ENCODE results near the gene IFNGR2. TPM values are rescaled to one million over a fixed set of nuclear protein-coding genes. Genes with fewer than 3 reads are reported as not detected.

Gene IFNGR2
- total and polyA plus RNA-seq, 2 experiments from 2014 or later = 21.9 to 29.4 TPM

GRCh38 chr21:33473344-33473743 lies 70.1 kb downstream of the IFNGR2 start:
- Histone ChIP-seq H3K4me3 (no peak overlapping the region), H3K36me3 (ENCODE audit: insufficient read depth) (no peaks in the 10 kb centered on the region), H3K27ac (ENCODE audit: low read depth) (no peak overlapping the region), H3K4me1 (ENCODE audit: insufficient read depth) (peaks cover 3% of the 10 kb centered on the region; the same call in 1 of the 2 replicates), H3K27me3 (ENCODE audit: insufficient read depth) (no peaks in the 10 kb centered on the region), H2AFZ (no peak overlapping the region), H3K79me2 (replicated peaks; ENCODE audit: insufficient read depth) (peaks cover 60% of the 10 kb centered on the region), H4K20me1 (replicated peaks; ENCODE audit: insufficient read depth) (peaks cover 7% of the 10 kb centered on the region), H3K9me2 (ENCODE audit: insufficient read depth) (no peaks in the 10 kb centered on the region), H3K4me2 (no peak overlapping the region), H3F3A (replicated peaks; ENCODE audit: low read depth) (peaks cover 3% of the 10 kb centered on the region; the same call in 1 of the 2 replicates)
- H3K36me3 Mint-ChIP-seq (ENCODE audit: low read depth) = no peaks in the 10 kb centered on the region; the same call in 2 of the 3 replicates
- H3K27me3 Mint-ChIP-seq (ENCODE audit: insufficient read depth, low read depth, poor library complexity) = peaks cover 4% of the 10 kb centered on the region
- H3K27ac Mint-ChIP-seq = no peak overlapping the region
- H3K4me3 Mint-ChIP-seq = no peak overlapping the region
- H3K9me3 Mint-ChIP-seq = no peaks in the 10 kb centered on the region
- H3K4me1 Mint-ChIP-seq = peaks cover 2% of the 10 kb centered on the region; the same call in 2 of the 3 replicates
- no peak for ATAC-seq
- DNase-seq (ENCODE audit: low spot score) = no peak
- no peak for TF ChIP-seq JUNB (IDR thresholded peaks at IDR 0.05; ENCODE audit: unreplicated experiment)
- no peak for TF ChIP-seq EZH2phosphoT487 (IDR thresholded peaks at IDR 0.05; ENCODE audit: unreplicated experiment)
- no peak for TF ChIP-seq ETS1 (IDR thresholded peaks at IDR 0.05)
- no peak for TF ChIP-seq NANOG (IDR thresholded peaks at IDR 0.05; ENCODE audit: borderline replicate concordance)

- ATAC-seq = no peak
- Histone ChIP-seq H3K4me1 (ENCODE audit: insufficient read depth) (peaks cover 8% of the 10 kb centered on the region; the same call in 1 of the 2 replicates), H2AFZ (no peak overlapping the region), H3K27ac (ENCODE audit: low read depth) (no peak overlapping the region), H3K4me2 (no peak overlapping the region), H3K9me2 (ENCODE audit: insufficient read depth) (no peaks in the 10 kb centered on the region), H3K36me3 (ENCODE audit: insufficient read depth) (no peaks in the 10 kb centered on the region), H4K20me1 (replicated peaks; ENCODE audit: insufficient read depth) (peaks cover 11% of the 10 kb centered on the region; the same call in 1 of the 2 replicates), H3K27me3 (ENCODE audit: insufficient read depth) (peaks cover 4% of the 10 kb centered on the region; the same call in 1 of the 2 replicates), H3K4me3 (no peak overlapping the region), H3K79me2 (replicated peaks; ENCODE audit: insufficient read depth) (peaks cover 50% of the 10 kb centered on the region), H3F3A (replicated peaks; ENCODE audit: low read depth) (peaks cover 9% of the 10 kb centered on the region; the same call in 1 of the 2 replicates)
- Mint-ChIP-seq H3K4me1 (peaks cover 8% of the 10 kb centered on the region), H3K9me3 (peaks cover 3% of the 10 kb centered on the region; the same call in 1 of the 3 replicates), H3K36me3 (ENCODE audit: low read depth) (peaks cover 3% of the 10 kb centered on the region; the same call in 1 of the 3 replicates), H3K4me3 (no peak overlapping the region), H3K27ac (no peak overlapping the region), H3K27me3 (ENCODE audit: insufficient read depth, low read depth, poor library complexity) (peaks cover 14% of the 10 kb centered on the region)
- no peak for DNase-seq (ENCODE audit: low spot score)
- TF ChIP-seq ETS1 (IDR thresholded peaks at IDR 0.05) (no peak), ZNF114 (CRISPR knock-in tag; IDR thresholded peaks at IDR 0.05) (no peak), NANOG (IDR thresholded peaks at IDR 0.05; ENCODE audit: borderline replicate concordance) (no peak), EZH2phosphoT487 (IDR thresholded peaks at IDR 0.05; ENCODE audit: unreplicated experiment) (no peak), EZH2 (IDR thresholded peaks at IDR 0.05; ENCODE audit: low read depth, unreplicated experiment) (no peak), JUNB (IDR thresholded peaks at IDR 0.05; ENCODE audit: unreplicated experiment) (no peak), POLR2AphosphoS5 (IDR thresholded peaks at IDR 0.05; ENCODE audit: low read depth) (no peak), REST (IDR thresholded peaks at IDR 0.05; ENCODE audit: unreplicated experiment) (no peak), CTCF (conservative IDR thresholded peaks at IDR 0.05; ENCODE audit: low read depth in 2 of 2) (no peak), STAT1 (IDR thresholded peaks at IDR 0.05; ENCODE audit: unreplicated experiment) (no peak), CREB1 (CRISPR knock-in tag; IDR thresholded peaks at IDR 0.05; ENCODE audit: low read depth) (no peak)
Measured at GRCh38 chr21:33477066-33477465, 73.9 kb downstream of the IFNGR2 start.
